Nasal cavity respiratory epithelium epithelial cell of viscerocranial mucosa (primary cell): Measurements from ENCODE around the gene P3H4. TPM values are rescaled to one million over a fixed set of nuclear protein-coding genes. Genes with fewer than 3 reads are reported as not detected.

Experiments used
- total RNA-seq: library from RNA; depleted of rRNA; stranded (reverse); fragments of >200 nt; gene quantifications from 2 replicates; pipeline ENCODE4 v1.2.3, GENCODE V29; 2014

The P3H4 gene, protein sequence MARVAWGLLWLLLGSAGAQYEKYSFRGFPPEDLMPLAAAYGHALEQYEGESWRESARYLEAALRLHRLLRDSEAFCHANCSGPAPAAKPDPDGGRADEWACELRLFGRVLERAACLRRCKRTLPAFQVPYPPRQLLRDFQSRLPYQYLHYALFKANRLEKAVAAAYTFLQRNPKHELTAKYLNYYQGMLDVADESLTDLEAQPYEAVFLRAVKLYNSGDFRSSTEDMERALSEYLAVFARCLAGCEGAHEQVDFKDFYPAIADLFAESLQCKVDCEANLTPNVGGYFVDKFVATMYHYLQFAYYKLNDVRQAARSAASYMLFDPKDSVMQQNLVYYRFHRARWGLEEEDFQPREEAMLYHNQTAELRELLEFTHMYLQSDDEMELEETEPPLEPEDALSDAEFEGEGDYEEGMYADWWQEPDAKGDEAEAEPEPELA
- total RNA-seq = 33.5 and 51.7 TPM in 2 replicates

DNA sequence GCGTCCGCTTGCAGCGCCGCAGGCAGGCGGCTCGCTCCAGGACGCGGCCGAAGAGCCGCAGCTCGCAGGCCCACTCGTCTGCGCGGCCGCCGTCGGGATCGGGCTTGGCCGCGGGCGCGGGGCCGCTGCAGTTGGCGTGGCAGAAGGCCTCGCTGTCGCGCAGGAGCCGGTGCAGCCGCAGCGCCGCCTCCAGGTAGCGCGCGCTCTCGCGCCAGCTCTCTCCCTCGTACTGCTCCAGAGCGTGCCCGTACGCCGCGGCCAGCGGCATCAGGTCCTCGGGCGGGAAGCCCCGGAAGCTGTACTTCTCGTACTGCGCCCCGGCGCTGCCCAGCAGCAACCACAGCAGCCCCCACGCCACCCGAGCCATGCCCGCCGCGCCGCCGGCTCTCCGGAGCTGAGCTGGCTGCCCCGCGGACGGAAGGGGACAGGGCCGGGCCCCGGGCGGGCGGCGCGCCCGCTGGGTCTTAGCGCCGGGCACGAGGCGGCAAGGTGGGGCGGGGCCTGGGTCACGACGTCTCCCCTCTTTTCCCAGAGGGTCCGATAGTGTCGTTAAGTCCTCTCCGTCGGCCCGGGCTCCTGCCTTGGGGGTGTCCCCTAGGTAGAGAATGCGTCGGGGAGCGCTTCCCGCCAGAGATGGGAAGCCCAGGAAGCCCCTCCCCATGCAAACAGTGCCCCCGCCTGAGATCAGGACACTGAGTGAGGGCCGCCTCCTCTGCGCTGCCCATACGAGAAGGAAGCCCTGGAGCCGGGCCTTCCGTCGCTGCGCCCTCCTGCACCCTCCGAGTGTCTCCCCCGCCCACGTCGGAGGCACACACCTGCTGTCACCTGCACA, at the start of gene P3H4:
Gene P3H4 (minus strand): TSS at position 401 of the 832 bp plus-strand sequence. CDS start 34 bp downstream, at position 367.

DNA sequence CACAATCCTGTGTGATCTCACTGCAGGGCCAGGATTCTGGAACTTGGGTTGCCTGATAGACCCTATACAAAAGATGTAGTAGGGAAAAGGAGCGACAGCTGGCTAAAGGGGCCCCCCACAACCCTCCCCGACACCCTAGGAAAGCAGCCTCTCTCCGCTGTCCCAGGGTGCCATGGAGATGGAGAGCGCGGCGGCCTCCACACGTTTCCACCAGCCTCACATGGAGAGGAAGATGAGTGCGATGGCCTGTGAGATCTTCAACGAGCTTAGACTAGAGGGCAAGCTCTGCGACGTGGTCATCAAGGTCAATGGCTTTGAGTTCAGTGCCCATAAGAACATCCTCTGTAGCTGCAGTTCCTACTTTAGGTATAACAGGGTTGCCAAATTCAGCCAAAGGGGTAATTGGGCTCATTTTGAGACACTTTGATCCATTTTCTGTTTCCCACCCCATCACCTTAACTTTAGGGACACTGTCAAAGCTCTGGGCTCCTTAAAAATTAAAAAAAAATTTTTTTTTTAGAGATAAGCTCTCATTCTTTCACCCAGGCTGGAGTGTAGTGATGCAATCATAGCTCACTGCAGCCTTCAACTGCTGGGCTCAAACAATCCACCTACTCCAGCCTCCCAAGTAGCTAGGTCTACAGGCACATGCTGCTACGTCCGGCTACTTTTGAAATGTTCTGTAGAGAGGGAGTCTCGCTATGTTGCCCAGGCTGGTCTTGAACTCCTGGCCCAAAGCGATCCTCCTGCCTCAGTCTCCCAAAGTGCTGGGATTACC, 26.2 kb upstream of the P3H4 start, which contains the start of gene KLHL10:
Gene KLHL10 (plus strand): TSS at position 65 of the 778 bp plus-strand sequence. CDS start 108 bp downstream, at position 173.

DNA sequence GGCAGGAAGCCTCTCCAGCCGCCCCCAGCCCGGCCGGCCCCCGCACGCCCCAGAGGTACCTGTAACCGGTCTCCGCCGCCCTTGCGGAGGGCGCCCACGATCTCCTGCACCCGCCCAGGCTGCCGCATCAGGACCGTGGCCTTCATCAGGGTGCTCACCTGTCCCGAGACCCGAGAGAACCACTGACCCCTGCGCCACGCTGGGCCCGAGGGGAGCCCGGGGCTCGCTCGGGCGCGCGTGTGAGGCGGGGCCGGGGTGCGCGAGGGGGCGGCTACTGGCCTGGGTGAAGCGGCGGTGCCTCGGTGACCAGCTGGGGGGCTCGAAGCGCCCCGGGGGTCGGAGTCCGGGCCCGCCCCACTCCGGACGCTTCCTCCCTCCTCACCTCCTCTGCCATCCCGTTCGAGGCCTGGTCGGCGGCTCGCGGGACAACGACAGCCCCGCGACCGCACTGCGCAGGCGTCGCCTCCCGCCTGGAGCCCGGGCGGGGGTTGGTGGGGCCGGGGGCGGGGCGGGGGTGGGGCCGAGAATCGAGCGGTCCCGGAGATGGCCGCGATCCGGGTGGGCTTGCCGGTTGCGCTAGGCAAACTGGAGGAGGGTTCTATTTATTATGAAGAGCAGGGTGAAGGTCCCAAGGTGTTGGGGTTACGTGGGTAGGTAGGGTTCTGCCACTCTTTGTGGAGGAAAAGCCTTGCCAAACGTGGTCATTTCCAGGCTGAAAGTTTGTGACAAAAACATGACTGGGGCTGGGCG, 24.2 kb upstream of the P3H4 start, which contains the start of gene NT5C3B:
Gene NT5C3B (minus strand): TSS at position 433 of the 750 bp plus-strand sequence. CDS start 39 bp downstream, at position 394.

DNA sequence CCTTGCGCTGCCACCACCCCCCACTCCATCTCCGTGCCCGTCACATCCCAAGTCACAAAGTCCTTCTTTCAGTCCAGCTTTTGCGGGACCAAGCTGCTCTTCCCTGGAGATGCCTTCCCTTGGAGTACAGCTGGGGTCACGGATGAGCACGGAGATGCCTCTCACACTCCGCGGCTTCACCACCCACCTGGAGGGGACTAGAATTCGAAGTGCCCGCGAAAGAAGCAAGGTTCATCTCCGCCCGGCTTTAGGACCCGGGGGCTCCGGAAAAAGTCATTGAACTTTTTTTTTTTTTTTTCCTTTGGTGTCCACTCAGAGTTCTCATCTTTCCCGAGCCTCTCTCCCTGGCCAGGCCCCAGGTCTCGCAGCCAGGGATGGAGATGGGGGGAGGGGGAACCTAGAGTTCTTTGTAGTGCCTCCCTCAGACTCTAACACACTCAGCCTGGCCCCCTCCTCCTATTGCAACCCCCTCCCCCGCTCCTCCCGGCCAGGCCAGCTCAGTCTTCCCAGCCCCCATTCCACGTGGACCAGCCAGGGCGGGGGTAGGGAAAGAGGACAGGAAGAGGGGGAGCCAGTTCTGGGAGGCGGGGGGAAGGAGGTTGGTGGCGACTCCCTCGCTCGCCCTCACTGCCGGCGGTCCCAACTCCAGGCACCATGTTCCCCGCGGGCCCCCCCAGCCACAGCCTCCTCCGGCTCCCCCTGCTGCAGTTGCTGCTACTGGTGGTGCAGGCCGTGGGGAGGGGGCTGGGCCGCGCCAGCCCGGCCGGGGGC, 817 bp upstream of the P3H4 start, which contains the start of gene FKBP10:
Gene FKBP10 (plus strand): TSS at position 624 of the 771 bp plus-strand sequence. CDS start 31 bp downstream, at position 655.

DNA sequence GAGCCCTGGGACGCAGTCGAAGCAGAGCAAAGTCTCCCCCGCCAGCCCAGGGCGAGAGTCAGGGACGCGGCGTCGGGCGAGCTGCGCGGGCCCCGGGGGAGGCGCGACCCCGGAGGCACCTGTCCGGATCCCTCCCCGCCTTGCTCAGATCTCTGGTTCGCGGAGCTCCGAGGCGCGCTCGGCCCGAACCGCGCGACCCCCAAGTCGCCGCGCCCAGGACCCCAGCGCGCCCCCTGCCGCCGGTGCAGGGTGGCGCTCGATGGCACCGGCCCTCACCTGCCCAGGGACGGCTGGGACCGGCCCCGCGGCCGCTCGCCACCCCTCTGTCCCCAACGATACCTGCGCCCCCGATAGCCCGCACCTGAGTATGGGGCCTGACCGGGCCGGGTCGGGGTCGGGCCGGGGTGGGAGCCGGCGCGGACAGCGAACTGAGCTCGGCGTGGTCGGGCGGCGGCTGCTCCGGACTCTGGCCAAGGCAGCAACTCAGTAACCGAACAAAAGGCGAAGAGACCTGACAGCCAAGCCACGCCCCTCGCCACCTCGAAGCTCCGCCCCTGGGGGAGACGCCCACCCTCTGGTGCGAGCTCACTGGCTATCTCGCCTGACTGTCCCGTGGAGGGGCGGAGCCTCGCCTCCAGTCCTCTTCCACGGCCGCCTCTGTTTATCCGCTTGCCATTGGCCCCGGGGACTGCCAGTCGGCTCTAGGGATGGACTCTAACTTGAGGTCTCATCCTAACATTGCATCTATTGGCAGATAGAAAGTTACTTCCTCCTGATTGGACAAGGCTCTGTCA, 25.3 kb downstream of the P3H4 start, which contains the start of gene JUP:
Gene JUP (minus strand): TSS at position 485 of the 794 bp plus-strand sequence. CDS start 14,857 bp downstream, outside the sequence.

Other genes starting within 250 kb of the P3H4 start
- gene KRT9, start 239.9 kb downstream of the P3H4 start, total RNA-seq = 0.21 and 0.34 TPM in 2 replicates
- 254 and 1,560 TPM in 2 replicates for gene KRT14, start 225.1 kb downstream of the P3H4 start, total RNA-seq
- 2,627 and 3,653 TPM in 2 replicates for gene KRT16, start 199.2 kb downstream of the P3H4 start, total RNA-seq
- gene KRT17, start 187.4 kb downstream of the P3H4 start, total RNA-seq = 27,930 and 28,043 TPM in 2 replicates
- 140 and 223 TPM in 2 replicates for gene EIF1, start 123.1 kb downstream of the P3H4 start, total RNA-seq
- gene GAST, start 99.6 kb downstream of the P3H4 start, total RNA-seq = 1.0 TPM in 1 of 2 replicates, not detected in the other
- 1.4 and 5.1 TPM in 2 replicates for gene HAP1, start 77.3 kb downstream of the P3H4 start, total RNA-seq
- 357 and 772 TPM in 2 replicates for gene JUP, start 25.2 kb downstream of the P3H4 start, total RNA-seq
- gene FKBP10, start 1.1 kb upstream of the P3H4 start, total RNA-seq = 34.5 and 113 TPM in 2 replicates
- 35.0 and 73.1 TPM in 2 replicates for gene NT5C3B, start 24.3 kb upstream of the P3H4 start, total RNA-seq
- gene KLHL10, start 25.9 kb upstream of the P3H4 start, total RNA-seq = 0.14 TPM in 1 of 2 replicates, not detected in the other
- gene KLHL11, start 53.5 kb upstream of the P3H4 start, total RNA-seq = 41.4 and 45.1 TPM in 2 replicates
- gene ACLY, start 107.0 kb upstream of the P3H4 start, total RNA-seq = 114 and 147 TPM in 2 replicates
- under 0.01 and 0.07 TPM in 2 replicates for gene ODAD4, start 118.7 kb upstream of the P3H4 start, total RNA-seq
- gene CNP, start 154.8 kb upstream of the P3H4 start, total RNA-seq = 27.3 and 39.7 TPM in 2 replicates
- gene DNAJC7, start 205.5 kb upstream of the P3H4 start, total RNA-seq = 51.3 and 72.0 TPM in 2 replicates
- gene NKIRAS2, start 208.1 kb upstream of the P3H4 start, total RNA-seq = 27.7 and 39.2 TPM in 2 replicates
- gene C17orf113, start 238.7 kb upstream of the P3H4 start, total RNA-seq = 0.64 and 0.68 TPM in 2 replicates